Activated naive CD4-positive, alpha-beta T cell treated with anti-CD3 and anti-CD28 coated beads, Interleukin-2, amount 10 ng/mL, durations not matched to agents 7 days and 5 days (primary cell): ENCODE measurements around the gene TRAPPC13.
"Not testable (repeated sequence)": the region's sequence is repeated elsewhere in the genome, so short reads cannot be mapped to it uniquely, and the experiment has no call there.

ENCODE experiments used
- CTCF ChIA-PET: fragments of 350-600 bp; sonication (Branson Sonifier 250); formaldehyde crosslinking; loops from one replicate; lab custom pipeline; 2021; ENCODE audit warnings: antibody characterized with exemption; lab: Charles Lee
- DNase-seq: peaks from one replicate; pipeline ENCODE4 v3.0.0-alpha.2; 2020
- H3K27ac Mint-ChIP-seq: one replicate; pipeline ENCODE4 v1.8.0; 2021; ENCODE audit warnings: mild to moderate bottlenecking, moderate library complexity, mixed read lengths
- H3K27me3 Mint-ChIP-seq: one replicate; pipeline ENCODE4 v1.8.0; 2021; ENCODE audit warnings: mild to moderate bottlenecking, mixed read lengths
- H3K36me3 Mint-ChIP-seq: one replicate; pipeline ENCODE4 v1.8.0; 2021; ENCODE audit warnings: mixed read lengths
- H3K4me1 Mint-ChIP-seq: one replicate; pipeline ENCODE4 v1.8.0; 2021; ENCODE audit warnings: mixed read lengths
- H3K4me3 Mint-ChIP-seq: one replicate; pipeline ENCODE4 v1.8.0; 2021; ENCODE audit warnings: mild to moderate bottlenecking, moderate library complexity, mixed read lengths
- H3K9me3 Mint-ChIP-seq: one replicate; pipeline ENCODE4 v1.8.0; 2021; ENCODE audit warnings: mixed read lengths

TRAPPC13 gene

GRCh38 chr5:65647941-65648340 is 23.1 kb downstream of the TRAPPC13 start:
- Mint-ChIP-seq H3K4me3 (no peak overlapping the region), H3K36me3 (peaks cover 14% of the 10 kb centered on the region), H3K4me1 (no peaks in the 10 kb centered on the region), H3K9me3 (no peaks in the 10 kb centered on the region), H3K27me3 (no peaks in the 10 kb centered on the region), H3K27ac (no peak overlapping the region)
- CTCF ChIA-PET = no interaction called here
- DNase-seq = no peak

- Mint-ChIP-seq H3K27me3 (no peaks in the 10 kb centered on the region), H3K9me3 (no peaks in the 10 kb centered on the region), H3K4me3 (no peak overlapping the region), H3K27ac (no peak overlapping the region), H3K4me1 (no peaks in the 10 kb centered on the region), H3K36me3 (peaks cover 15% of the 10 kb centered on the region)
- CTCF ChIA-PET = no interaction called here
- DNase-seq = no peak
Measured at GRCh38 chr5:65651144-65651543, 26.3 kb downstream of the TRAPPC13 start.

- CTCF ChIA-PET = no interaction called here
- no peaks in the 10 kb centered on the region for H3K9me3 Mint-ChIP-seq
- no peak overlapping the region for H3K27ac Mint-ChIP-seq
- H3K4me3 Mint-ChIP-seq = no peak overlapping the region
- no peaks in the 10 kb centered on the region for H3K4me1 Mint-ChIP-seq
- H3K36me3 Mint-ChIP-seq = peaks cover 18% of the 10 kb centered on the region
- H3K27me3 Mint-ChIP-seq = no peaks in the 10 kb centered on the region
- DNase-seq = no peak
Measured at GRCh38 chr5:65654713-65655112, 29.9 kb downstream of the TRAPPC13 start.

GRCh38 chr5:65663804-65664521 is 39.1 kb downstream of the TRAPPC13 start:
- CTCF ChIA-PET = no interaction called here
- no peaks in the 10 kb centered on the region for H3K27me3 Mint-ChIP-seq
- no peaks in the 10 kb centered on the region for H3K9me3 Mint-ChIP-seq
- no peak overlapping the region for H3K27ac Mint-ChIP-seq
- no peak for DNase-seq
- H3K4me1 Mint-ChIP-seq = no peaks in the 10 kb centered on the region
- H3K36me3 Mint-ChIP-seq = peaks cover 29% of the 10 kb centered on the region
- no peak overlapping the region for H3K4me3 Mint-ChIP-seq

GRCh38 chr5:65668696-65669095 is 43.9 kb downstream of the TRAPPC13 start:
- no peak for DNase-seq
- no peaks in the 10 kb centered on the region for H3K9me3 Mint-ChIP-seq
- CTCF ChIA-PET = no interaction called here
- peaks cover 30% of the 10 kb centered on the region for H3K36me3 Mint-ChIP-seq
- H3K4me3 Mint-ChIP-seq = no peak overlapping the region
- H3K27ac Mint-ChIP-seq = no peak overlapping the region
- no peaks in the 10 kb centered on the region for H3K27me3 Mint-ChIP-seq
- H3K4me1 Mint-ChIP-seq = no peaks in the 10 kb centered on the region

- no peaks in the 10 kb centered on the region for H3K27me3 Mint-ChIP-seq
- no peak overlapping the region for H3K4me3 Mint-ChIP-seq
- no peak overlapping the region for H3K27ac Mint-ChIP-seq
- no peaks in the 10 kb centered on the region for H3K9me3 Mint-ChIP-seq
- no peak for DNase-seq
- peaks cover 4% of the 10 kb centered on the region for H3K4me1 Mint-ChIP-seq
- CTCF ChIA-PET = no interaction called here
- peaks cover 53% of the 10 kb centered on the region for H3K36me3 Mint-ChIP-seq
Measured at GRCh38 chr5:65672796-65673195, 48.0 kb downstream of the TRAPPC13 start.

GRCh38 chr5:65674749-65675148 is 49.9 kb downstream of the TRAPPC13 start:
- no peak for DNase-seq
- H3K4me1 Mint-ChIP-seq = peaks cover 4% of the 10 kb centered on the region
- H3K27me3 Mint-ChIP-seq = no peaks in the 10 kb centered on the region
- no peak overlapping the region for H3K27ac Mint-ChIP-seq
- peaks cover 65% of the 10 kb centered on the region for H3K36me3 Mint-ChIP-seq
- no peak overlapping the region for H3K4me3 Mint-ChIP-seq
- H3K9me3 Mint-ChIP-seq = no peaks in the 10 kb centered on the region
- CTCF ChIA-PET = no interaction called here

- H3K4me3 Mint-ChIP-seq, H3K27ac Mint-ChIP-seq, DNase-seq, H3K27me3 Mint-ChIP-seq, H3K4me1 Mint-ChIP-seq, CTCF ChIA-PET, H3K9me3 Mint-ChIP-seq: not testable (repeated sequence)
- peaks cover 68% of the 10 kb centered on the region for H3K36me3 Mint-ChIP-seq
Measured at GRCh38 chr5:65676056-65676455, 51.2 kb downstream of the TRAPPC13 start.

- Mint-ChIP-seq H3K4me3 (no peak overlapping the region), H3K4me1 (no peaks in the 10 kb centered on the region), H3K27me3 (no peaks in the 10 kb centered on the region), H3K9me3 (no peaks in the 10 kb centered on the region), H3K36me3 (peaks cover 52% of the 10 kb centered on the region), H3K27ac (no peak overlapping the region)
- no peak for DNase-seq
- CTCF ChIA-PET = no interaction called here
Measured at GRCh38 chr5:65682148-65682547, 57.3 kb downstream of the TRAPPC13 start.

- CTCF ChIA-PET = no interaction called here
- H3K27ac Mint-ChIP-seq = no peak overlapping the region
- no peaks in the 10 kb centered on the region for H3K9me3 Mint-ChIP-seq
- H3K27me3 Mint-ChIP-seq = no peaks in the 10 kb centered on the region
- H3K4me3 Mint-ChIP-seq = no peak overlapping the region
- no peak for DNase-seq
- no peaks in the 10 kb centered on the region for H3K4me1 Mint-ChIP-seq
- peaks cover 13% of the 10 kb centered on the region for H3K36me3 Mint-ChIP-seq
Measured at GRCh38 chr5:65693121-65693520, 68.3 kb downstream of the TRAPPC13 start.

- Mint-ChIP-seq H3K4me3 (no peak overlapping the region), H3K27me3 (no peaks in the 10 kb centered on the region), H3K27ac (no peak overlapping the region), H3K9me3 (no peaks in the 10 kb centered on the region), H3K36me3 (peaks cover 29% of the 10 kb centered on the region), H3K4me1 (no peaks in the 10 kb centered on the region)
- DNase-seq = no peak
- CTCF ChIA-PET = no interaction called here
Measured at GRCh38 chr5:65695162-65695755, 70.4 kb downstream of the TRAPPC13 start.

- H3K27ac Mint-ChIP-seq = no peak overlapping the region
- no peaks in the 10 kb centered on the region for H3K4me1 Mint-ChIP-seq
- H3K36me3 Mint-ChIP-seq = peaks cover 26% of the 10 kb centered on the region
- CTCF ChIA-PET = no interaction called here
- no peaks in the 10 kb centered on the region for H3K9me3 Mint-ChIP-seq
- H3K27me3 Mint-ChIP-seq = no peaks in the 10 kb centered on the region
- H3K4me3 Mint-ChIP-seq = no peak overlapping the region
- no peak for DNase-seq
Measured at GRCh38 chr5:65695896-65696295, 71.1 kb downstream of the TRAPPC13 start.

- DNase-seq = no peak
- Mint-ChIP-seq H3K36me3 (peaks cover 24% of the 10 kb centered on the region), H3K4me3 (no peak overlapping the region), H3K9me3 (no peaks in the 10 kb centered on the region), H3K27me3 (no peaks in the 10 kb centered on the region), H3K27ac (no peak overlapping the region), H3K4me1 (no peaks in the 10 kb centered on the region)
- CTCF ChIA-PET = no interaction called here
Measured at GRCh38 chr5:65696892-65697291, 72.1 kb downstream of the TRAPPC13 start.

- no peak overlapping the region for H3K4me3 Mint-ChIP-seq
- CTCF ChIA-PET = no interaction called here
- H3K27me3 Mint-ChIP-seq = no peaks in the 10 kb centered on the region
- no peak for DNase-seq
- H3K9me3 Mint-ChIP-seq = no peaks in the 10 kb centered on the region
- no peak overlapping the region for H3K27ac Mint-ChIP-seq
- no peaks in the 10 kb centered on the region for H3K4me1 Mint-ChIP-seq
- H3K36me3 Mint-ChIP-seq = peaks cover 34% of the 10 kb centered on the region
Measured at GRCh38 chr5:65699338-65699737, 74.5 kb downstream of the TRAPPC13 start.

GRCh38 chr5:65702036-65702435 is 77.2 kb downstream of the TRAPPC13 start:
- Mint-ChIP-seq H3K36me3 (peaks cover 37% of the 10 kb centered on the region), H3K27me3 (no peaks in the 10 kb centered on the region), H3K4me3 (no peak overlapping the region), H3K27ac (no peak overlapping the region), H3K4me1 (no peaks in the 10 kb centered on the region), H3K9me3 (no peaks in the 10 kb centered on the region)
- DNase-seq = no peak
- CTCF ChIA-PET = no interaction called here
